Measurements from ENCODE around the gene STK32B. TPM values are rescaled to one million over a fixed set of nuclear protein-coding genes. Genes with fewer than 3 reads are reported as not detected.
"Not testable (repeated sequence)": the region's sequence is repeated elsewhere in the genome, so short reads cannot be mapped to it uniquely, and the experiment has no call there.

Gene STK32B
- polyA plus RNA-seq, 4 donors = 0.27 to 0.75 (median 0.58) TPM; not detected in 1

GRCh38 chr4:5435823-5436222 is 384.5 kb downstream of the STK32B start:
- WGBS, 3 donors = 66 to 78% (median 71%) methylated on average over 4 of the region's 4 CpGs
- no peak overlapping the region for H3K27ac ChIP-seq (ENCODE audit: low read depth in 1 of 3, low read length in 2 of 3)
- no peaks in the 10 kb centered on the region for H3K27me3 ChIP-seq (ENCODE audit: control insufficient read depth in 3 of 3, insufficient read depth in 3 of 3, low read length in 3 of 3)
- no peak for DNase-seq
- H3K9me3 ChIP-seq (ENCODE audit: control insufficient read depth in 2 of 2, insufficient read depth in 1 of 2, low read depth in 1 of 2, low read length in 1 of 2) = peaks cover 0 to 3% of the 10 kb centered on the region in 2 donors
- no peaks in the 10 kb centered on the region for H3K36me3 ChIP-seq (ENCODE audit: control insufficient read depth in 3 of 3, insufficient read depth in 2 of 3, low read depth in 1 of 3, low read length in 3 of 3)
- no peak for FAIRE-seq
- H3K4me3 ChIP-seq (ENCODE audit: low read depth in 1 of 3, low read length in 3 of 3) = no peak overlapping the region
- H3K4me1 ChIP-seq (ENCODE audit: control insufficient read depth in 3 of 3, insufficient read depth in 2 of 3, low read depth in 1 of 3, low read length in 2 of 3) = no peaks in the 10 kb centered on the region

DNA sequence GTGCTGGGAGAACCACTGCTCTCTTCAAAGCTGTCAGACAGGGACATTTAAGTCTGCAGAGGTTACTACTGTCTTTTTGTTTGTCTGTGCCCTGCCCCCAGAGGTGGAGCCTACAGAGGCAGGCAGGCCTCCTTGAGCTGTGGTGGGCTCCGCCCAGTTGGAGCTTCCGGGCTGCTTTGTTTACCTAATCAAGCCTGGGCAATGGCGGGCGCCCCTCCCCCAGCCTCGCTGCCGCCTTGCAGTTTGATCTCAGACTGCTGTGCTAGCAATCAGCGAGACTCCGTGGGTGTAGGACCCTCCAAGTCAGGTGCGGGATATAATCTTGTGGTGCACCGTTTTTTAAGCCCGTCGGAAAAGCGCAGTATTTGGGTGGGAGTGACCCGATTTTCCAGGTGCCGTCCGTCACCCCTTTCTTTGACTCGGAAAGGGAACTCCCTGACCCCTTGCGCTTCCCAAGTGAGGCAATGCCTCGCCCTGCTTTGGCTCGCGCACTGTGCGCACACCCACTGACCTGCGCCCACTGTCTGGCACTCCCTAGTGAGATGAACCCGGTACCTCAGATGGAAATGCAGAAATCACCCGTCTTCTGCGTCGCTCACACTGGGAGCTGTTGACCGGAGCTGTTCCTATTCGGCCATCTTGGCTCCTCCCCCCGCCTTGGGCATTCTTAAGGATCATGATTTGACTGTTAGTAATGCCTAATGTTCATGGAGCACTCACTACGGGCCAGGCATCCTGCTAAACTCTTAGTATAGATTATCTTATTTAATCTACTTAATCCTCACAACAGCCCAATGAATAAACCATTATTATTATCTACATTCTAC is 392.9 kb downstream of the STK32B start:
- H3K36me3 ChIP-seq (ENCODE audit: control insufficient read depth in 3 of 3, insufficient read depth in 2 of 3, low read depth in 1 of 3, low read length in 3 of 3); H3K27me3 ChIP-seq (ENCODE audit: control insufficient read depth in 3 of 3, insufficient read depth in 3 of 3, low read length in 3 of 3); H3K27ac ChIP-seq (ENCODE audit: low read depth in 1 of 3, low read length in 2 of 3); DNase-seq; H3K4me1 ChIP-seq (ENCODE audit: control insufficient read depth in 3 of 3, insufficient read depth in 2 of 3, low read depth in 1 of 3, low read length in 2 of 3); FAIRE-seq; H3K4me3 ChIP-seq (ENCODE audit: low read depth in 1 of 3, low read length in 3 of 3); H3K9me3 ChIP-seq (ENCODE audit: control insufficient read depth in 2 of 2, insufficient read depth in 1 of 2, low read depth in 1 of 2, low read length in 1 of 2): not testable (repeated sequence)
- WGBS, 3 donors = 76 to 81% (median 78%) methylated on average over 16 to 26 of the region's 31 CpGs

GRCh38 chr4:5444918-5445517 is 393.7 kb downstream of the STK32B start:
- Histone ChIP-seq H3K9me3 (ENCODE audit: control insufficient read depth in 2 of 2, insufficient read depth in 1 of 2, low read depth in 1 of 2, low read length in 1 of 2) (no peaks in the 10 kb centered on the region), H3K36me3 (ENCODE audit: control insufficient read depth in 3 of 3, insufficient read depth in 2 of 3, low read depth in 1 of 3, low read length in 3 of 3) (no peaks in the 10 kb centered on the region), H3K27ac (ENCODE audit: low read depth in 1 of 3, low read length in 2 of 3) (no peak overlapping the region), H3K4me3 (ENCODE audit: low read depth in 1 of 3, low read length in 3 of 3) (no peak overlapping the region), H3K27me3 (ENCODE audit: control insufficient read depth in 3 of 3, insufficient read depth in 3 of 3, low read length in 3 of 3) (no peaks in the 10 kb centered on the region), H3K4me1 (ENCODE audit: control insufficient read depth in 3 of 3, insufficient read depth in 2 of 3, low read depth in 1 of 3, low read length in 2 of 3) (no peaks in the 10 kb centered on the region)
- no peak for DNase-seq
- 83 to 88% (median 86%) methylated on average over 10 of the region's 10 CpGs for WGBS, 3 donors
- no peak for FAIRE-seq

GRCh38 chr4:5446595-5447226 is 395.4 kb downstream of the STK32B start:
- H3K27me3 ChIP-seq (ENCODE audit: control insufficient read depth in 3 of 3, insufficient read depth in 3 of 3, low read length in 3 of 3) = no peaks in the 10 kb centered on the region
- no peaks in the 10 kb centered on the region for H3K36me3 ChIP-seq (ENCODE audit: control insufficient read depth in 3 of 3, insufficient read depth in 2 of 3, low read depth in 1 of 3, low read length in 3 of 3)
- no peak for DNase-seq
- no peak for FAIRE-seq
- H3K9me3 ChIP-seq (ENCODE audit: control insufficient read depth in 2 of 2, insufficient read depth in 1 of 2, low read depth in 1 of 2, low read length in 1 of 2) = no peaks in the 10 kb centered on the region
- H3K4me1 ChIP-seq (ENCODE audit: control insufficient read depth in 3 of 3, insufficient read depth in 2 of 3, low read depth in 1 of 3, low read length in 2 of 3) = no peaks in the 10 kb centered on the region
- 75 to 81% (median 80%) methylated on average over 17 of the region's 17 CpGs for WGBS, 3 donors
- H3K4me3 ChIP-seq (ENCODE audit: low read depth in 1 of 3, low read length in 3 of 3) = no peak overlapping the region
- H3K27ac ChIP-seq (ENCODE audit: low read depth in 1 of 3, low read length in 2 of 3) = no peak overlapping the region

DNA sequence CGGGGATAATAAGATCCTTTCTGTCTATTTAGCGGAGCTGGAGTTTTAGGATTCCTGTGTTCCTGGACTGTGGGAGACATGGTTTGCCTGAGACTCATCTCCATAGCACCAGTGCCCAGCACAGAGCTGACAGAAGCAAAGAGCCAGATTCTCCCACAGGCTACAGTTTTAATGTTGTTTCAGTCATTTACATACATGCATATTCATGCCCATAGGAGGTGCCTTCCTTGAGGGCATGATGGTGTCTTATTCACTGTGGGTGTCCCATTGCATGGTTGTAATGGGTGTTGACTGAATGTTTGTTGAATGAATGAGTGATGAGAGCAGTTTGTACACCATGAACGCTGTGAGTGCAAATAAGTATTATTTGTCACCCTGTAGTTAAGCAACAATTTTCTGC is 396.5 kb downstream of the STK32B start:
- 75 to 85% (median 83%) methylated on average over 3 of the region's 3 CpGs for WGBS, 3 donors
- FAIRE-seq (no peak), DNase-seq (no peak)

GRCh38 chr4:5448221-5448620 is 396.9 kb downstream of the STK32B start:
- no peaks in the 10 kb centered on the region for H3K36me3 ChIP-seq (ENCODE audit: control insufficient read depth in 3 of 3, insufficient read depth in 2 of 3, low read depth in 1 of 3, low read length in 3 of 3)
- FAIRE-seq (no peak), DNase-seq (no peak)
- H3K4me3 ChIP-seq (ENCODE audit: low read depth in 1 of 3, low read length in 3 of 3) = no peak overlapping the region
- no peaks in the 10 kb centered on the region for H3K4me1 ChIP-seq (ENCODE audit: control insufficient read depth in 3 of 3, insufficient read depth in 2 of 3, low read depth in 1 of 3, low read length in 2 of 3)
- 40 to 51% (median 46%) methylated on average over 10 of the region's 10 CpGs for WGBS, 3 donors
- H3K27me3 ChIP-seq (ENCODE audit: control insufficient read depth in 3 of 3, insufficient read depth in 3 of 3, low read length in 3 of 3) = no peaks in the 10 kb centered on the region
- no peaks in the 10 kb centered on the region for H3K9me3 ChIP-seq (ENCODE audit: control insufficient read depth in 2 of 2, insufficient read depth in 1 of 2, low read depth in 1 of 2, low read length in 1 of 2)
- no peak overlapping the region for H3K27ac ChIP-seq (ENCODE audit: low read depth in 1 of 3, low read length in 2 of 3)

More for the DNA sequence above, 396.5 kb downstream of the STK32B start:
- Histone ChIP-seq H3K27ac (ENCODE audit: low read depth in 1 of 3, low read length in 2 of 3) (no peak overlapping the region), H3K36me3 (ENCODE audit: control insufficient read depth in 3 of 3, insufficient read depth in 2 of 3, low read depth in 1 of 3, low read length in 3 of 3) (no peaks in the 10 kb centered on the region), H3K4me3 (ENCODE audit: low read depth in 1 of 3, low read length in 3 of 3) (no peak overlapping the region), H3K27me3 (ENCODE audit: control insufficient read depth in 3 of 3, insufficient read depth in 3 of 3, low read length in 3 of 3) (no peaks in the 10 kb centered on the region), H3K4me1 (ENCODE audit: control insufficient read depth in 3 of 3, insufficient read depth in 2 of 3, low read depth in 1 of 3, low read length in 2 of 3) (no peaks in the 10 kb centered on the region), H3K9me3 (ENCODE audit: control insufficient read depth in 2 of 2, insufficient read depth in 1 of 2, low read depth in 1 of 2, low read length in 1 of 2) (no peaks in the 10 kb centered on the region)

GRCh38 chr4:5451243-5451642 is 400.0 kb downstream of the STK32B start:
- FAIRE-seq = no peak
- 75 to 86% (median 78%) methylated on average over 4 of the region's 4 CpGs for WGBS, 3 donors

DNA sequence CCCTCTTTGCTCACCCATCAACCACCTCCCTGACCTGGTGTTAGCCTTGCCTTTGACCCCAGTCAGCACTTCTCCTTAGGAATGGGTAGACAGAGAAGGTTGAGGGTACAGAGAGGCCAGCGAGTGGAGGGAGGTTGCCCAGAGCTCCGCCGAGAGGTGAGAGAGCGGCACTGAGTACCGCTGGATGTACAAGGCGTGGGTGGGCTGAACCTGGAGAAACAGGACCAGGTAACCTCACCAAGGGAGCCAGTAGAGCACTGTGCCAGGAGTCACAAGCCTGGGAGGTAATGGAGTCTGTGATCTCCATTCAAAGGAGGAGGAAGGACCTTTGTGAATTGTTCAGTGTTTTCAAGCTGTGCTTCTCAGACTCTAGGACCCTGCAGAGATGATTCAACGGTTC is 400.9 kb downstream of the STK32B start:
- H3K4me3 ChIP-seq (ENCODE audit: low read depth in 1 of 3, low read length in 3 of 3) = no peak overlapping the region
- H3K36me3 ChIP-seq (ENCODE audit: control insufficient read depth in 3 of 3, insufficient read depth in 2 of 3, low read depth in 1 of 3, low read length in 3 of 3) = no peaks in the 10 kb centered on the region
- H3K4me1 ChIP-seq (ENCODE audit: control insufficient read depth in 3 of 3, insufficient read depth in 2 of 3, low read depth in 1 of 3, low read length in 2 of 3) = no peaks in the 10 kb centered on the region
- no peaks in the 10 kb centered on the region for H3K9me3 ChIP-seq (ENCODE audit: control insufficient read depth in 2 of 2, insufficient read depth in 1 of 2, low read depth in 1 of 2, low read length in 1 of 2)
- 80 to 87% (median 84%) methylated on average over 7 of the region's 7 CpGs for WGBS, 3 donors
- H3K27me3 ChIP-seq (ENCODE audit: control insufficient read depth in 3 of 3, insufficient read depth in 3 of 3, low read length in 3 of 3) = no peaks in the 10 kb centered on the region
- DNase-seq = no peak
- H3K27ac ChIP-seq (ENCODE audit: low read depth in 1 of 3, low read length in 2 of 3) = no peak overlapping the region
- FAIRE-seq = no peak

More at GRCh38 chr4:5451243-5451642, 400.0 kb downstream of the STK32B start:
- H3K27me3 ChIP-seq (ENCODE audit: control insufficient read depth in 3 of 3, insufficient read depth in 3 of 3, low read length in 3 of 3) = no peaks in the 10 kb centered on the region
- no peaks in the 10 kb centered on the region for H3K36me3 ChIP-seq (ENCODE audit: control insufficient read depth in 3 of 3, insufficient read depth in 2 of 3, low read depth in 1 of 3, low read length in 3 of 3)
- DNase-seq = no peak
- no peaks in the 10 kb centered on the region for H3K9me3 ChIP-seq (ENCODE audit: control insufficient read depth in 2 of 2, insufficient read depth in 1 of 2, low read depth in 1 of 2, low read length in 1 of 2)
- no peak overlapping the region for H3K4me3 ChIP-seq (ENCODE audit: low read depth in 1 of 3, low read length in 3 of 3)
- H3K27ac ChIP-seq (ENCODE audit: low read depth in 1 of 3, low read length in 2 of 3) = no peak overlapping the region
- H3K4me1 ChIP-seq (ENCODE audit: control insufficient read depth in 3 of 3, insufficient read depth in 2 of 3, low read depth in 1 of 3, low read length in 2 of 3) = no peaks in the 10 kb centered on the region
